GM23248 (cell line): Measurements from ENCODE around the gene HOXB8.

Experiments used
- EZH2 ChIP-seq: fragments of 200-600 bp; sonication (generic); IDR thresholded peaks from 2 replicates; pipeline ENCODE4 v1.6.1; 2018; ENCODE audit warnings: antibody characterized with exemption, mild to moderate bottlenecking; ENCODE audit not compliant: insufficient read depth, poor library complexity, severe bottlenecking
- EZH2phosphoT487 ChIP-seq: fragments of 200-600 bp; sonication (generic); IDR thresholded peaks from 2 replicates; pipeline ENCODE4 v1.6.1; 2018; ENCODE audit warnings: antibody characterized with exemption, moderate library complexity, mild to moderate bottlenecking, low read depth; ENCODE audit not compliant: insufficient read depth

GRCh38 chr17:48597528-48597777, 17.6 kb downstream of the HOXB8 start:
- TF ChIP-seq EZH2 (no peak), EZH2phosphoT487 (no peak)
